ENCODE measurements around the gene SH3GL1.

DNA sequence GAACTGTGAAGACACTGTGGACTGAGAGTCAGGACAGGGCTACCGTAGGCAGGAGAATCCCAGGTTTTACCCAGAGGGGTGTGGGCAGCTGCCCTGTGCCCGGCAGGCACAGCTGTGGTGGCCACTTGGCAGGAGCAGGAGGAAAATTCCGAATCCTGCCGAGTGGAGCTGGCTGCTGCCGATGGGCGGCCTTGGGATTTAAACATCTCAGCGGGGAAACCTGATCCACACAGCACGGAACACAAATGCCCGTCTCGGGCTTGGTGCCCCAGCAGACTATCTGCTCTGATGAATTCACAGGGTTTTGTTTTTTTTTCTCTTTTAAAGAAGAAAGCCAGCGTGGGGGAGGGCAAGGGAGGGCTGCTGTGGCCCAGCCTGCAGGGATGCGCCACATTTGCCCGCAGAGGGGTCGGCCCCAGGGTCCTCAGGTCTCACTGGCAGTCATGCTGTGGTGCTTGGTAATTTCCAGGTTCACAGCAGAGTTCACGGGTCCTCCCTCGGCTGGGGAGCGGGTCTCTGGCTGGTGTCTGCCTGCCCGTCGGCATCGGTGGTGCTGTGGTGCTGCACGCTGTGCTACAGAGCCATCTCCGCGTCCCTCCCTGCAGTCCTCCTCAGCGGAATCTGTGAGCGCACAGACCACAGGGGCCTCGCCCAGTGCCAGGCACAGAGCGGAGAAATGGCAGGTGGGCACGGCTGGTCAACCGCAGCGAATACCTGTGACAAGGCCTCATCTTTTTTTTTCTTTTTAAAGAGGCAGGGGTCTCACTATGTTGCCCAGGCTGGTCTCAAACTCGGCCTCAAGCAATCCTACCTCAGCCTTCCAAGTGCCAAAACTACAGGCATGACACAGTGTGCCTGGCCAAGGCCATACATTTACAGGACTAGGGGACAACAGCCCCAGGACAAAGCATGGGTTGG is 28.8 kb downstream of the SH3GL1 start:
- TF ChIP-seq EP300 (IDR thresholded peaks at IDR 0.05) (no peak), CTCF (IDR thresholded peaks at IDR 0.05) (no peak), POLR2AphosphoS5 (IDR thresholded peaks at IDR 0.05) (no peak)
